GM19043 (cell line): ENCODE measurements around the gene TNS2.
"Not testable (repeated sequence)": the region's sequence is repeated elsewhere in the genome, so short reads cannot be mapped to it uniquely, and the experiment has no call there.

Experiments
- ATAC-seq: cut with Tn5 transposase; IDR thresholded peaks from one replicate; pipeline ENCODE4 v1.9.1; 2021; ENCODE audit warnings: low read depth; ENCODE audit not compliant: unreplicated experiment

Gene TNS2

DNA sequence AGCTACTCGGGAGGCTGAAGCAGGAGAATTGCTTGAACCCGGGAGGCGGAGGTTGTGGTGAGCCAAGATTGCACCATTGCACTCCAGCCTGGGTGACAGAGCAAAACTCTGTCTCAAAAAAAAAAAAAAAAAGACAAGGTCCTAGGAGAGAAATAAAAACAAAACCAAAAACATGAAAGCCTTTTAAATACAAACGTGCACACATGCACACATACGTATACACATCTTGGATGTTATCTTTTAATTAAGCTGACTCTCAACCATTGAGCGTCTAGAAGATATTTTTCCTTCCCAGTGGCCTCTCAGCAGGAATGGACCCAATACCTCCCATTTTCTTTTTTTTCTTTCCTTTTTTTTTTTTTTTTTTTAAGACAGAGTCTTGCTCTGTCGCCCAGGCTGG, 62.6 kb downstream of the TNS2 start:
- not testable (repeated sequence) for ATAC-seq

GRCh38 chr12:53113136-53113705, 63.4 kb downstream of the TNS2 start:
- no peak for ATAC-seq

GRCh38 chr12:53113951-53114350, 64.1 kb downstream of the TNS2 start:
- ATAC-seq = no peak
